ENCODE results near the gene FOXD1.

The FOXD1 gene

DNA sequence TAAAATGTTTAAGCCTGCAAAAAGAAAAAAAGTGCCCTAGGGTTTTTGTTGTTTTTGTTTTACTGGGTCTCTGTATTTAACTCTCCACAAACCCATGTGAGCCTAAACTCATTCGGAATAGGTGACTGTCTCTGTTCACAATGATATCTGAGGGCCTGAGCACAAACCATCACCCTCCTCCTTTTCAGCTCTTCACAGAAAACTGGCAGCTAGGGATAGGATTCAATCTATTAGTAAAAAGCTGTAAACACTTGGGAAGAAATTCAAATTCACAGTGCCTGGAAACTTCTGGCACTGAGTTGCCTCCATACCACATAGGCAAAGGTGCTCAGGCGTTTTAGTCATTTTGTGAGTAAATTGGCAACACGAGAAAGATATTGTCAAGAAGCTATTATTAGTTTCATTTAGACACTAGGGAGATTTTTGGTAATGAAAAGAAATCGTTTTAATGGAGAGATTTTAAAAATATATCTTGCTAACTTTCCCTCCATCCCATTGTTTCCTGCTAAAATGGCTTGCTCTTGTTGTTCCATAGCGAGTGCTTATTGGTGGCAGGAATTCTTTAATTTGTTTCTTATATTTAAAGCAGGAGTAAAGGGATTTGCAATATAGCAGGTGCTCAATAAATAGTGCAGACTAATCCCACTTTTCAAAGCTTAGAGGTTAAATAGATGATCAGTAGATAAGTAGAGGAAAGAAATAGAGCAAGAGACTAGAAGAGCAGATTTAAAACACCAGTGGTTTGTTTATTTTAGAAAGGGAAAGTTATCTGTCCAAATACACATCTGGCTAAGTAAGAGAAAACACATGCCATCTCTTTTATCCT is 9.7 kb downstream of the FOXD1 start:
- no peak overlapping the region for H3K4me3 ChIP-seq (ENCODE audit: low read length)
- TF ChIP-seq ZNF274 (IDR thresholded peaks at IDR 0.05; ENCODE audit: low read depth, low read length) = no peak

DNA sequence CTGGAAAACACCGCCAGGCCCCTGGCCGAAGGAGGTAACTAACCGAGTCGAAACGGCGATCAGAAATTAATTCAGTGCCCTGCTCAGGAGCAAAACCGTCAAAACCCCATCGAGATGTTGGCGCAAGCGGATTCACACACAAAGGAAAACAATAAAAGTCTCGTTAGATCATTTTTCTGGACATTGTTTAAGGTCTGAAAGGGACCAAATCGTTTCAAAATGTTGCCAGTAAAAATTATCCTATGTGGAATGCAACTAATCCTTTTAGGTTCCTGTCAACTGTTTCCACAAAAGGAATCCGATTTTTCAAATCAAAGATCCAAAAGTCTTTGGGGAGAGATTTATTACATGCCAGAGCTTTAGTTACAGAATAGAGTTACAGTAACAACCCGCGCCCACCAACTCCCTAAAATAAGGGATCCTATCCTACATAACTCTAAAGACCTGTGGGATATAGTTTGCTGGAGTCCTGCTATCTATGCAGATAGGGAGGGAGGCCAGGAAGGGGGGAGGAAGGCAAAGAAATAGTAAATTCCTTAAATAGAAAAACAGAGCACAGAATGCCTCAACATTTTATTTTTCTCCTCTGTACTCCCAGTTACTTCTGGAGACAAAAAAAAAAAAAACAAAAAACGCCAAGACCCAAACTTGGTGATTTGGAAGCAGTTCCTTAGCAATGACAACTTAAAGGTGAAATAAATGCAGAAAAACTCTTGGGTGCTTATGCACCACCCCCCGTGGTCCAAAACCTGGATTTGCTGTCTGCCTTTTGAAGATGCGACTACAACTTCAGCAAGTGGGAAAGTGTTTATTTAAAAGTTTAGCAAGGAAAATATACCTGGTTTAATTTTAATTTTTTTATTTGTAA is 10.6 kb downstream of the FOXD1 start:
- H3K4me3 ChIP-seq (ENCODE audit: low read length) = no peak overlapping the region
- TF ChIP-seq ZNF274 (IDR thresholded peaks at IDR 0.05; ENCODE audit: low read depth, low read length) = no peak

DNA sequence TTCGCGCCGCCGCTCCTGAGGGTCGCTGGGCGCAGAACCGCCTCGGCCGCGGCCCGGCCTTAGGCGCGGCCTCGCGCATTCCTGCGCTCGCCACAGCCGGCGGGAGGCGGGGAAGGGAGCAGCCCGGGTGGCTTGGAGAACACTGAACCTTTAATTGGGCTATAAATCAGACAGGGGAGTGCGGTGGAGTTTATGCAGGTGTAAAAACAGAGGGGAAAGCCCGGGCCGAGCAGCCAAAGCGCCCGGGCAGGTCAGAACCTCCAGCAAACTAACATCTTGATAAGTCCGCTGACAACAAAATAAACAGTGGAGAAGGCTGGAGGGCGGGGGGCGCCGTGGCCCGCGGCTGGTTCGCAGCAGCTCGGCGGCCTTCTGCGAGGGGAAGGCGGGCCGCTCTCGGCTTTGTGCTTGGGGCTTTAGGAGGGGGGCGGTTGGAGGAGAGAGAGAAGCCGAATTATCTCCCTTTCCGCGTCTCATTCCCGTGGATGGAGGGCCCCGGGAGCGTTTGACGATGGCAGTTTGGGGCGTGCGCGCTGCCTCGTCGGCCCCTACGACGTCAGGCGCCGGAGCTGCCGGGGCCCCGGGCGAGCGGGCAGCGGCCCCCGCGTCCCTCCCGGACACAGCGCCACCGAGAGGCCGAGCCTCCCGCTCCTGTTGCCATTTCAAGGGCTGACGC is 11.3 kb downstream of the FOXD1 start:
- H3K4me3 ChIP-seq (ENCODE audit: low read length) = no peak overlapping the region
- no peak for TF ChIP-seq ZNF274 (IDR thresholded peaks at IDR 0.05; ENCODE audit: low read depth, low read length)

DNA sequence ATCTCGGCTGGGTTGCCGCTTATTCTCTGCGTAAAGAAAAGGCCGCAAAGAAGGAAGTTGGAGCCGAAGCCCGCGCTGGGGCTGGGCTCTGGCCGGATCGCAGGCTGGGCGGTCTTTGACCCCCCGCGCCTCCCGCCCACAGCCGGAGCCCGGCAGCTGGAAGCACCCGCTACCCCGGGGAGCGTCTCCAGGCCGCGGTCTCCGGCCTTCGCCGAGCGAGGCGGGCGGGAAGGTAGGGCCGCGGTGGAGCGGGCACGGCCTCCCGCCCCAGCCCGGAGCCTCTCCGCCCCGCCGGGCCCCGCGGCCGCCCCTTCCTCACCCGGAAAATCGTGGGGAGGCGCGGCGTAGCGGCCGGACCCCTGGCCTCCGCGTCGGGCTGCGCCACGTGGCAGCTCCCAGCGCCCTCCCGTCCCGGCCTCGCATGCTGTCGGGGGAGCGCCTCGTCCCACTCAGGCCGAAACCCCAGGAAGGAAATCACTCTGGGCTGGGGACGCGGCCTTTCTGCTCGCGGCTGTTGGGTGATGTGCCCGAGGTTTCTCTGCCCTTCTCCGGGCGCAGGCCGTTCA is 12.0 kb downstream of the FOXD1 start:
- no peak for TF ChIP-seq ZNF274 (IDR thresholded peaks at IDR 0.05; ENCODE audit: low read depth, low read length)
- H3K4me3 ChIP-seq (ENCODE audit: low read length) = no peak overlapping the region

DNA sequence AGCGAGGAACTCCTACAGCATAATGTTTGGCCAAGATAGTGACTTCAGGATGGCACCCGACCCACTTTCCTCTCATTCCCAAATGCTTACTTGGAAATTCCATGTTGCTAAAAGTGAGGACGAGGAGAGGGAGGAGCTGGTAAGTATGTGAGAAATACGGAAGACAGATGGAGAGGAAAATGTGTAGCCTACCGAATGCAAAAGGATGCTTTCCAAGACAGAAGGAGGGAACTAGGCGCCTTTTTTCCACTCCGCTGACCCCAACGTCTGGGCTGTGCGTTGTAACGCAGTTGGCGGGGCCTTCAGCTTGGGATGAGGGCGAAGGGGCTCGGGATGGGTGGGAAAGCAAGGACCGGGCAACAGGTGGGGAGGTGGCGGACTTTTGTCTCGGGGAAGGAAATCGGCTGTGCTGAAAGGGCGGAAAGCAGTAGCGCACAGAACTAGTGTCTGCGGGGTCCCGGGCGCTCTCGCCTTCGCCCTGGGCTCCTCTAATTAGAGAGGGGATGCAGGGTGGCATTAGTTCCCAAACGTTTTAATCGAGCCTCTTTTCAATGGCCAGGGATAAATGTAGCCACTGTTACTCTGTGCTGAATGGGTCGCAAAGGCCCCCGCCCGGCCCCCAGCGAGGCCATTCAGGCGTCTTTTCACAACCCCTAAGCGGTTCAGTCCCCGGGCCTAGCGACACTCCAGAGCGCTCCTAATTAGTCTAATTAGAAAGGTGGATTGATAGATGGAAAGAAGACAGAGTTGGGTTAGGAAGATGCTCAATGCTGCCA is 12.6 kb downstream of the FOXD1 start:
- no peak for TF ChIP-seq ZNF274 (IDR thresholded peaks at IDR 0.05; ENCODE audit: low read depth, low read length)
- H3K4me3 ChIP-seq (ENCODE audit: low read length) = no peak overlapping the region

DNA sequence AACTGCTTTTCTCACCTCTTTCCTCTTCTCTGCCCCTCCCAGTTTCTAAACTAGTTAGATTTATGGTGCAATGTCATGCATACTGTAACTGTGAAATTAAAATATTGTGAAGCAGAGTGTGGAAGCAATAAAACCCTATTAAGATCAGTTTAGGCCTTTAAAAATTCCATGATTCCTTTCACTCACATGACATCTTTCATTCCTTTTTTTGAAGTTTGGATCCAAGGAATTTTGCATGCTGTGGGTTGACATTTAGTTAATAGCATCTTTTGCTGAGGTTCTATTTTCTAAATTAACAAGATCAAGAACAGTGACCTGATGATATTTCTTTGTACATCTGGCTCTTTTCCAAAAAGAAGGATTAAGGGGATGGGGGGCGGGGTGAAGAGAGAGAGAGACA is 13.7 kb downstream of the FOXD1 start:
- TF ChIP-seq ZNF274 (IDR thresholded peaks at IDR 0.05; ENCODE audit: low read depth, low read length) = no peak
- H3K4me3 ChIP-seq (ENCODE audit: low read length) = no peak overlapping the region

DNA sequence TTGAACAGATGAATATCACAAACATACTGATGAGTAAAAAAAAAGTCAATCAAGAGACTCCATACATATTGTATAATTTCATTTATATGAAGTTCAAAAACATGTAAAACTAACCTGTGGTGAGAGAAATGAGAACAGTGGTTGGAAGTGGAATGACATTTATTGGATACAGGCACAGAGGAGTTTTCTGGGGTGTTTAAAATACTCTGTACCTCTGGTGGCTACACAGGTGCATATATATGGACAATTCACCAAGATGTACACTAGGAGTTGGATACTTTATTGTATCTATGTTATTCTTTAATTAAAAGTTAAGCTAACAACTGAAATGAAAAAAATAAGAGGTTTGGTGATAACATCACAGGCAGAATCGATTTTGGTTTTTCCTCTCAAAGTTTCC is 14.1 kb downstream of the FOXD1 start:
- TF ChIP-seq ZNF274 (IDR thresholded peaks at IDR 0.05; ENCODE audit: low read depth, low read length) = no peak
- H3K4me3 ChIP-seq (ENCODE audit: low read length) = no peak overlapping the region

DNA sequence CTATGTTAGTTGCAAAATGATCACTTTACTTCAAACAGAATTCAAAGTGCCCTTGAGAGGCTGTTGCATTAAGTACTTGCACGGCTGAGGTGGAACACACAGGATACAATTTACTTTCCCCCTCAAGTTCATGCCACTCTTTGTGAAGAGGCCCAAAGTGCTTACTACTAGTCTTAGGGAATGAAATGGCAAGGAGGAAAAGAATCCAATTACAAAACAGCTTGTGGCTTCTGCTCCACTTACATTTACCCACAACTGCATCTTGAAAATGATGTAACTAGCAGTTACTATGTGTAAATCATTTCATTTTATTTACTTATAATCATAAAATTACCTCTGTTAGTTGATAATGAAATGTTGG is 14.6 kb downstream of the FOXD1 start:
- TF ChIP-seq ZNF274 (IDR thresholded peaks at IDR 0.05; ENCODE audit: low read depth, low read length) = no peak

DNA sequence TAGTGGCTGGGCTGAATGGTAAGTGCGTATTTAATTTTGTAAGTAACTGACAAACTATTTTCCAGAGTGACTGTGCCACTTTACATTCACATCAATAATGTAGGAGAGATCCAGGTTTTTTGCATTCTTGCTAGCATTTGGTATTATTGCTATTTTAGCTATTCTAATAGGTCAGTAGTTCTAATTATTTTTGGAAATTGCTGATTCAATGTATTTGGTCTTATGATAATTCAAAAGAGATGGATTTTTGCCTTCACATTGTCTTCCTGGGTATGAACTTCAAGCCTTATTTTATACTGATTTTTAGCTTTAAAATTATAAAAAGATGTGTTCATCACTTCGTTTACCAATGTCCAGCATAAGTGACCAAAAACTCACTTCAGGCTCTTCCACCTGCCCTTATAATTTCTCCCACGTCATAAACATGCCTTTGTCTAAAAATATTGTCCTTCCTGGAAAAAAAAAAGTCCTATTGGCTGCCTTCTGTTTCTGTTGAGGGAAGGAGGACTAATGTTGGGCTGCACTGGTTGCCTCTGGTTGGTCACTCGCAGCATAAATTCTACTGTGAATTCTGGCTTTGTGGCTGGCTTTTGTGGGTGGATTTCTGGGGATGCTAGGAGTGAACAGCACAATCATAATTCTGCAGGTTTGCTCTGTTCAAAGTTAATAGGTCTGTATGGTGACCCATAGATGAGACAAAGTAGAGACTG is 15.2 kb downstream of the FOXD1 start:
- H3K4me3 ChIP-seq (ENCODE audit: low read length) = no peak overlapping the region
- no peak for TF ChIP-seq ZNF274 (IDR thresholded peaks at IDR 0.05; ENCODE audit: low read depth, low read length)

More for the DNA sequence above, 14.6 kb downstream of the FOXD1 start:
- no peak overlapping the region for H3K4me3 ChIP-seq (ENCODE audit: low read length)

DNA sequence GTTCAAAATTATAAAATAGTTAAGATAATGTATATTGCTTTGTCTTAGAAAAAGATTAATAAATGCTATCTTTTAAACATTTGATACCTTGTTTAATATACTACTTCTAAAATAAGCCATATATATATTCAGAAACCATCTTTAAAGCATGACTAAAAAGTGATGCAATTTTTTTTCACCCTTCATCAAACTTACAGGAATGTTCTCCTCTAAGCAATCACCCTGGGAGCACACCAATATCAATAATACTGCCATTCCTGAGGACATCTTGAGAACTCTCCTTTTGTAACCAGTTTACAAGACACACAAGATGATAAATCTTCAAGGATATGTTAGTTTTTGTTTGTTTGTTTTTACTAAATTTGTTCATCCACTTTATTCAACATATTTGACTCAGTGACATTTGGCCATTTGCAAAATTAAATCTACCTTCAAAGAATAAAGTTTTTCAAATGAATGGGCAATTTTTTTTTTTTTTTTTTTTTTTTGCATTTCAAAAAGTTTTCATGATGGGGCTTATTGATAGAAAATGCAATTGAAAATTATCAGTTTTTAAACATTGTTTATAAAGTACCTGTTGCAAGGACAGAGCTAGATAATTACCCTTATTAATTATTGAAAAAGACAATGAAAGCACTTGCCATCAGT is 17.2 kb downstream of the FOXD1 start:
- TF ChIP-seq ZNF274 (IDR thresholded peaks at IDR 0.05; ENCODE audit: low read depth, low read length) = no peak

DNA sequence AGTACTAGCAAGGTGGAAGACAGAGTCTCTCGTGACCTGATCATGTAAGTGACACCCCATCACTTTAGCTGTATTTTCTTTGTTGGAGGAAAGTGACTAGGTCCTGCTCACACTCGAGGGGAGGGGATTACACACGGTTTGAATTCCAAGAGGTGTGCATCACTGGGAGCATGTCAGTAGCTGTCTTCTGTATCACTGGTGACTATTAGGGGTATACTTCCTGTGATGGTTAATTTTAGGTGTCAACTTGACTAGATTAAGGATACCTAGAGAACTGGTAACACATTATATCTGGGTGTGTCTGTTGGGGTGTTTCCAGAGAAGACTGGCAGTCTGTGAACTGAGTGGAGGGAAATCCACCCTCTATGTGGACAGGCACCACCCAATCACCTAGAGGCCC is 22.5 kb downstream of the FOXD1 start:
- no peak for TF ChIP-seq ZNF274 (IDR thresholded peaks at IDR 0.05; ENCODE audit: low read depth, low read length)
- H3K4me3 ChIP-seq (ENCODE audit: low read length) = no peak overlapping the region

More for the DNA sequence above, 17.2 kb downstream of the FOXD1 start:
- no peak overlapping the region for H3K4me3 ChIP-seq (ENCODE audit: low read length)

DNA sequence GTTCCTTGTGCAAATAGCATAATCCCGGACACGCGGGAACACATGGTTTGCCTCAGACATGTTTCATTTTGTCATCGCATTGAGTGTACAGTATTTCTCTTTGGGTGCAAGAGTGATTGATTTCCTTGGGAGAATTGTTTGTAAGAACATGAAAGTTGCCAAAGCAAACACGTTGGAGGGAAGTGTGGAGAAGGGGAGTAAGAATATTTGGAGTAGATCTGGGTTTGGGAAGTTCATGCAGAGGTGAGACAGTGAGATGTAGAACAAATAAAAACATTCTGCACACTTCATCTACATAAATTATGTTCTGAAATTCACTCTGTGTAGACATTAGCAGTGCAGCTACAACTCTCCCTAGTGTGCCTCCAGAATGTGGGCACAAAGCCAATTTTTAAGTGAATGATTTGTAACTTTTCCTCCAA is 24.0 kb downstream of the FOXD1 start:
- no peak for TF ChIP-seq ZNF274 (IDR thresholded peaks at IDR 0.05; ENCODE audit: low read depth, low read length)
- no peak overlapping the region for H3K4me3 ChIP-seq (ENCODE audit: low read length)
